Stimulated activated CD4-positive, alpha-beta T cell treated with anti-CD3 and anti-CD28 coated beads, Interleukin-15, amount 100 ng/mL, for 48 hours (primary cell): ENCODE results near the gene MRPL43.
A peak's percentile ranks its signal among the peaks of the same experiment; 100 is the strongest.
"Not testable (repeated sequence)": the region's sequence is repeated elsewhere in the genome, so short reads cannot be mapped to it uniquely, and the experiment has no call there.

ENCODE experiments used
- DNase-seq, 2 donors: peaks; one replicate each; pipeline ENCODE4 v3.0.0-alpha.2; 2020; ENCODE audit warnings: low read depth in 2 of 2

MRPL43 gene

DNA sequence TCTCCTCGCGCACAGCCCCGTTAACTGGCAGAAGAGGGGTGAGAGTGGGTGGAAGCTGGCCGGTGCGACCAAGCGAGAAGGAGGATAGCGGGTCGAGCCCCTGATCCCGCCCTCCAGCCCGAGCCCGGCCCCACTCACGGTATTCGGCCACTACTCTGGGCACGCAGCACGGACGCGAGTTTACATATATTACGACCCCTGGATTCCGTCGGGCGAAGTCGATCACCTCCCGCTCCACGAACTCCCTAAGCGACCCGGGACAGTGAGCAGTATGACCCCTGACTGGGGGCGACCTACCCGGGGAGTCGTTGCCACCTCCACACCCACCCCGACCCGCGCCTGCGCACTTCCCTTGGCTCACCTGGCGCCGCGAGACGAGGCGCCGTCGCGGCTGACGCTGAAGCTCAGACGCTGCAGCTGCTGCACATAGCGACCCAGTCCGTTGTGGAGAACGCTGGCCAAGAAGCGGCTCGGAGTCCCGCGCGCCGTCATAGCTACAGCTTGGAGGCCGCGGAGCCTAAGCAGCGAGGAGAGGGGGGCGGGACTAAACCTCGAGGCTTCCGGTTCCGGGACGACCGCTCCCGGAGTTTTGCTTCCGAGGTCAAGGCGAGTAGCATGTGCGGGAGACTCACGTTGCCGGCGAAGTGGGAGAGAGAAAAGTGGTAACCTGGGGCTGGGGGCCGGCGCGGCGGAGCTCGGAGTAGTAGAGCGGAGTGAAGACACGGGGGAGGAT, at the start of gene MRPL43, which contains the start of gene TWNK:
Gene MRPL43, minus strand, starts transcription at position 546 of the 733 bp plus-strand sequence. Its CDS starts 54 bp downstream, at position 492.
Gene TWNK, plus strand, starts transcription at position 592 of the 733 bp plus-strand sequence. CDS start 668 bp downstream, outside the sequence.
- peak; percentile 76 to 79 for DNase-seq

DNA sequence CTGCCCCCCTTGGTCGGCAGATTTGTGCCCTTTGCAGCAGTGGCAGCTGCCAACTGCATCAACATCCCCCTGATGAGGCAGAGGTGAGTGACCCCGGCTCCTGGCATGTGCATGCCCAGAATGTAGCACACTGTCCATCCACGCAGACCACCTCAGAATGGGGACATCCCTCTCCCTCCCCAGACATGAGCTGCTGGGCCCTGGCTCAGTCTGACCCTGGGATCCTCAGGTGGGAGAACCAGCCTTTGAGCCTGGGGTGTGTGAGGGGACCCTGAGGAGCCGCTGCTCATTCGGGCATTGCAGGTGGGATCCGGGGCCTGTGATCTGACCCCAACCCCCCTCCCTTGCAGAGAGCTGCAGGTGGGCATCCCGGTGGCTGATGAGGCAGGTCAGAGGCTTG, 49.4 kb upstream of the MRPL43 start:
- no peak for DNase-seq

DNA sequence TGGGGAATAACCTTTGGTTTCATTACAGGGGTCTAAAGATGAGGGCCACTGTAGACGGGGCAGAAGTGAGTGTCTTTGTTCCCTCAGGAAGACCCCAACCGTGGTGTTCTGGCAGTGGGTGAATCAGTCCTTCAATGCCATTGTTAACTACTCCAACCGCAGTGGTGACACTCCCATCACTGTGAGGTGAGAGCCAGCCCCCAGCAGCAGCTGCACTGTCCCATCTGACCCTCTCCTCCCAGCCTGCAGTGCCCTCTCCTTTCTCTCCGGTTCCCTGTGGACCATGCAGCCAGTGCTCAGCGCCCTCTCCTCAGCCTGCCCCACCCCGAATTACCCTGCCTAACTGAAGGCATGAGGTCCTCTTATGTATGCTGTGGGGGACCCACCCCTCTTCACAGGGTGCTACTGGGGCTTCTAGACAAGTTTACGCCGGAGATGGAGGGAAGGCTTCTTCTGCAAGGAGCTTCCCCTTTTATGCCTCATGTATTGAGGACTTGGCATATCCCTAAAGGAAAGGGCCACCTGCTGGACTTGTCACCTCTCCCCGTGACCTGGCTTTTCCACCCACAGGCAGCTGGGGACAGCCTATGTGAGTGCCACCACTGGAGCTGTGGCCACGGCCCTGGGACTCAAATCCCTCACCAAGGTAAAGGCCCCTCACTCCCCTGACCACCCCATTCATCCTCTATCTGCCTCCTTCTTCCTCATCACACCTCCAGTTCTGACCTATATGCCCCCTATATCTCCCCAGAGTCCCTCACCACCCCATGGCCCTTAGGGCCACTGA, 48.8 kb upstream of the MRPL43 start:
- DNase-seq = no peak

DNA sequence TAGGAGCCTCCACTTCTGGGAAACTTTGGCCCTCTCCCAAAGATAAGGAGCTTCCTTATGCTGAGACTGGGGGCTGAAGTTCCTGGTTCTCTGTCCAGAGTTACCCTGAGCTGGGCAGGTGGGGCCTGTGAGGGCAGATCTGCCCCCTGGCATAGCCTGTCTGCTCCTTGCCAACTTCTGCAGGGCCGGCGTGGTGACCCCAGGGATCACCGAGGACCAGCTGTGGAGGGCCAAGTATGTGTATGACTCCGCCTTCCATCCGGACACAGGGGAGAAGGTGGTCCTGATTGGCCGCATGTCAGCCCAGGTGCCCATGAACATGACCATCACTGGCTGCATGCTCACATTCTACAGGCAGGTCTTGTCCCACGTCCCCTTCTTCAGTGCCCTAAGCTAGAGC, 48.0 kb upstream of the MRPL43 start:
- DNase-seq = no peak

DNA sequence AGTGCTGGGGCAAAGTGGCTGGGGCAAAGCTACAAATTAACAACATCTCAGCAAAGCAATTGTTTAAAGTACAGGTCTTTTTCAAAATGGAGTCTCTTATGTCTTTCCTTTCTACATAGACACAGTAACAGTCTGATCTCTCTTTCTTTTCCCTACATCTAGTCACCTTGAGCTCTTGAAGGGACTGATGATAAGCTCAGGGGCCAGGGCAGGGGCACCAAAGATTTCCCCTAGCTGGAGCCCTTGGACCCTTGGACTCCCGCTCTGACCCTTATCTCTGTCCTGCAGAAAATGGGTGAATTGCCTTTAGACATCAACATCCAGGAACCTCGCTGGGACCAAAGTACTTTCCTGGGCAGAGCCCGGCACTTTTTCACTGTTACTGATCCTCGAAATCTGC, 47.1 kb upstream of the MRPL43 start:
- not testable (repeated sequence) for DNase-seq

DNA sequence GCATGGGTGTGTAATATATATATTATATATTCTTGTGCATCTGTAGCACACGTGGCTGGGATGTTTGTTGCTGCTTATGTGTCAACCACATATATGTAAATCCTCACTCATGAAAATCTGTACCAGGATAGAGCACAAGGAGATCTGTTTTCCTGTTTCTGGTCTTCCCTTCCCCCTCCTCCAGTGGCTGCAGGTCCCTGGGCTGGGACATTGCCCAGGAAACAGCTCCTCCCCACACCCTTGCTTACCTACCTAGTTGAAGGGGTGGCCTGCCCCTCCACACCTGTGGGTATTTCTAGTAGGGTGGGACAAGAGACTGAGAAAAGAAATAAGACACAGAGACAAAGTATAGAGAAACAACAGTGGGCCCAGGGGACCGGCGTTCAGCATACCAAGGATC, 46.0 kb upstream of the MRPL43 start:
- DNase-seq = no peak

DNA sequence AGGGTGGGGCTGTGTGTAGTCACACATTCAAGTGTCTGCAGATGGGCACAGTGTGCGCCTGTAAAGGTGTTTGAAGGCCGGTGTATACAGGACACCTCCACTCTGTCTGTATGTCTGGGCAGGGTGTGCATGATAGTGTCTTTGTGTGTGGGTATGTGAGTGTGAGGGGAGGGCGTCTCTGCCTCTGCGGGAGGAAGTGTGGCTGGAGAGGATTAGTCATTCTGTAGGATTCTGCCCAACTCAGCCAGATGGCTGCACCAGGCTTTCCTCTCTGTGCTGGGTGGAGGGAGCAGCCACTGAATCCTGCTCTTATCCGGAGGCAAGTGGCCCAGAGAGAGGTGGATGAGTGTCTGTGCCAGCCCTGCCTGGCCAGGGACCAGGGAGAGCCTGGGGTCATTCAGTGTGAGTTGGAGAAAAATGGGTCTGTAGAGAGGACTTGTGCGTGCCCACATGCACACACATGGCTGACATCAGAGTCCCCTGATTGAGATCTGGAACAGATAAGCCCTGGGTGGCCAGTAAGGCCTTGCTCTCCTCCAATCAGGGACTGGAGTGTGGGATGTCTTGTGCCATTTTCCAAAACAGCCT, 45.4 kb upstream of the MRPL43 start:
- peak; percentile 25 to 35 for DNase-seq

DNA sequence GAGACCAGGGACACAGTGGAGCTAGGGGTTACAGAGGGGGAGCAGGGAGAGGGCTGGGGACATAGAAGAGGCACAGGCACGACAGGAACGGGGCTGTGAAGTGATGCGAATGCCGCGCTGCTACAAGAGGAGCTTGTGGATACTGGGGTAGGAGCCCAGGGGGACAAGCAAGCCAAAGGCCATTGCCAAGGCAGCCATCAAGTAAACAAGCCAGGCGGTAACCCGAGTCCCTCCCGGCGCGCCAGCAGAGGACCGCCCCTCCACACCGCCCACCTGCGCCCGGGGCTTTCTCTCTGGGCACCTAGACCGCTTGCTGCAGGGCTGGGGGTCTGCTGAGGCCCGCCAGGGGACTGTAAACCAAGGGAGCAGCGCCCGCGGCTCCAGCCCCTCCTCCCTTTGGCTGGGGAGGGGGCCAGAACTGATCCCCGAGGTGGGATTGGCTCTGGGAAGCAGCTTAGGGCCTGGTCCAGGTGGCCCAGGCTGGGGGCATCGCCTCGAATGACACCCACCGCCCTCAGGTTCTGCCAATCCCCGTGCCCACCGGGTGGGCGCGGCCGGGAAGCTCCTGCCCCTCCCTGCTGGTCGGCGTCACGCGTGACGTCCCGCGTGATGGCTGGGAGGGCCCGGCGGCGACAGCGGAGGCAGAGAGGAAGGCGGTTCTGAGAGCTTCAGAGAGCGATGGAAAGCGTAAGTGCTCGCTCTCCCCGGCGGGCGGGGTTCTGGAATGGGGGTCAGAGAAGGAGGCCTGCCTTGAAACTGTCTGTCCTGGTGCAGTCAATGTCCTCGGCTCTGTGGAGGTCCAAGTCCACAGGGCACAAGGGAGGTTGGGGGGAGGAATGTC, 44.7 kb upstream of the MRPL43 start:
- DNase-seq = peak; percentile 52 to 67

DNA sequence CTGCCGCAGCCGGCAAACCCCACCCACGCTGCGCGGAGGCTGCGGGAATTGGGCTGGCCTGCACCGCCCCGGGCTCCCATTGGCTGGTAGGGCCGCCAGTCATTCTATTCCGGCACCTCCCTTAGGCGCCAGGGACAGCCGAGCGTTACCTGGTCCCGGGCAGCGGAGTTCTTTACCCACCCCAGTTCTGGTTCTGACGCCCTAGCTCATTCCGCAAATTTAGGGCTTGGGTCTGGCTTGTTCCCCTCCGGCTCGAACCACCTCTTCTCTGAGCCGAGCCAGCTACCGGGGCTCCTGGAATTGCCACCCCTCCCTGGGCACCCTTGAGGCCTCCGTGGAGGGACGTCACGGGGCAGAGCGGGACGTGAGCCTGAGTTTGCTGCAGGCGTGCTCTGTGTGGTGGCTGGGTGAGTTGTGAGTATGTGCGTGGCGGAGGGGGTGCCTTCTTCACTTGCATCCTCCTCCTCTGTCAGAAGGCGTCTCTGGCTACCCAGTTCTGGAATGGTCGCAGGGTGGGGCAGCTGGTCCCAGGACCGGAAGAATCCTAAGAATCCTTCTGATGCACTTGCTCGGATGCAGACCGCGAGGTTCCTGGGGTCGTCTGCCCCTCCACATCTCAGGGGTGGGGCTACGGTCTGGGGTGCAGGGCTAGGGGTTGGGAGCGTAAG, 44.0 kb upstream of the MRPL43 start, which contains the start of the genes PDZD7 and SFXN3:
Gene PDZD7, minus strand, starts transcription at position 2 of the 668 bp plus-strand sequence. CDS start 910 bp downstream, outside the sequence.
Gene SFXN3, plus strand, starts transcription at position 107 of the 668 bp plus-strand sequence. CDS start 3,461 bp downstream, outside the sequence.
- peak; percentile 91 to 97 for DNase-seq

DNA sequence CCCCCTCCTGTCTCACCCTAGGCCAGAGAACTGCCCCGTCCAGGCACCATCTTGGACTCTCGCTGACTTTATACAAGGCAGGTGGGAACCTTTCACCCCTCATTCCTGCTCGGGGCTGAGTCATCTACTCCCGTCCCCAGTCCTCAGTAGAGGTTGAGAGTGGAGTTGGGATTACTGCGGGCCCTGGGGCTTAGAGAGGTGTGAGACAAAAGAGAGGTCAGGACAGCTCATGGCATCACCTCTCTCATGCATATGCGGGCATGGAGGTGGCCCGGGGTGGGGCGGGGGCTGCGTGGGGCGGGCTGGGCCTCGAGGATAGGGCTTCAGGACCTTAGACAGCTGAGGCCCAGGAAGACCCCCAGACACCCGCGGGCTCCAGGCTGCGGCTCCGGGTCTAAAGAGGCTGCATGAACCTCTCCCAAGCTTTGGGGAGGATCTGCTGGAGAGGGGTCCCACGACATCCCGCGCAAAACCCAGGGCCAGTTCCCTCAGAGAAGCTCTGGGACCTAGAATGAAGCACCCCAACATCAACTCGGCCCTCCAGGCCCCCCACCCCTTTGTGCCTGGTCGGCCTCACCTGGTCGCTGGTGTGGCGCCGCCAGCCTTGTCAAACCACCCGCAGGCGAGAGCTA, 43.3 kb upstream of the MRPL43 start:
- DNase-seq = no peak

DNA sequence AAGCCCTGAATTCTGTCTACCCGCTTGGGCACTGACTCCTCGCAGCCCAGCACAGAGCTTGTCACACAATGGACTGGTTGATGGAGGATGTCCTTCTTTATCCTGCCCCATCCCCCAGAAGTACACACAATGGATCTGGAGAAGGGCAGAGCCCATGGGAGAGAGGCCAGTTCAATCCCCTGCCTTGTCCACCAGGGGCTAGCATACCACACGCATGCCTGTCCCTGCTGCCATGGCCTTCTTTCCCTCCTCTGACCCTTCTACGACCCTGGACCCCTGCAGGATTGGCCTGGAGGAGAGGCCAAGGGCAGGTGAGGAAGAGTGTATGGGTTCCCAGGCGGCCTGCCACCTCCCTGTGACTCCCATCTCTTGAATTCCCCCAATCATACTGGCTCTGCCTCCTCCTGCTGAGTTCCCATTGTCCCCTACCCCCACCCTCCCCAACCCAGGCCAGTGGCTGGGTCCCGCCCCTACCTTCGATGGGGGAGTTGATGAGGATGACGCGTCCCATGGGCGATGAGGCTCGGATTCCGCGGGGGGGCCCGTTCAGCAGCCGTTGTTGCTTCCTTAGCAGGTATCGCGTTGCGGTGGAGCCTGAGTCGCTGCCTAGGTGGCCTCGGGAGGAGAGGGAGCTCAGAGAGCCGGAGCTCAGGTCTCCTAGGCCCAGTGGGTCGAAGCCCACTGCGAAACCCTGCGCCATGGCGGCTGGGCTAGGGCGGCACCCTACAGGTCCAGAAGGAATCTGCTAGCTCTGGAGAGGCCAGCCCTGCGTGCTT, 42.4 kb upstream of the MRPL43 start:
- no peak for DNase-seq

DNA sequence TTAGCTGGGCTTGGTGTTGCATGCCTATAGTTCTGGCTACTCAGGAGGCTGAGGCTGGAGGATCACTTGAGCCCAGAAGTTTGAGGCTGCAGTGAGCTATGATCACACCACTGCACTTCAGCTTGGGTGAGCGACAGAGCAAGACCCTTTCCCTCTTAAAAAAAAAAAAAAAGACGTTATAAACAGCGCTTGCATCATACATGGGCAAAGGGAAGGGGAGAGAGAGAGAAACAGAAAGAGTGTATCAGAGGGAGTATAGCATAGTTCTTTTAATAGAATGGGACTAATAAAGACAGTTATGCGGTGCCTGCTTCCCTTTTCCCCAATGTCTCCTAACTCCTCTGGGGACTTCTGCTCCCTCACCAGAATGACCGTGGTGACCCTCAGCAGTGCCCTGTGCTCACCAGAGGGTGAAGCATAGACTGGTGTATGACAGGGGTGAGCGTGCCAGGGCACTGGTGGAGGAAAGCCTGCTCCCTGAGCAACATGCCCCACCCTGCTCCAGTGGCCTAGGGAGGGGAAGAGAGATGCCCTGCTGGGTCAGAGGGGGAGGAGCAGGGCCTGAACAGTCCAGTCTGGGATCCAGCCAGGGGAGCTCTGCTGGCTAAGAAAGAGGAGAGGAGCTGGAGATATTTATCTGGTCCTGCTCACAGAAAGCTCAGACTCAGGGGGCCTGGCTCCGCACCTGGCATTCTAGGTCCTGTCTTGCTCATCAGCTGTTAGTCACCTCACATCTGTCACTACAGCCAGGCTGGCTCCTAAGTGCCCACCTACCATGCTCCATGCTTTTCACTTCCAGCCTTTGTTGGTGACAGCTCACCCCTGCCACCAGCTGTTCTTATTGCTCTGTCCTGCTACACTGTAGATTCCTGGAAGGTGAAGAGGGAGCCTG, 41.4 kb upstream of the MRPL43 start:
- no peak for DNase-seq

DNA sequence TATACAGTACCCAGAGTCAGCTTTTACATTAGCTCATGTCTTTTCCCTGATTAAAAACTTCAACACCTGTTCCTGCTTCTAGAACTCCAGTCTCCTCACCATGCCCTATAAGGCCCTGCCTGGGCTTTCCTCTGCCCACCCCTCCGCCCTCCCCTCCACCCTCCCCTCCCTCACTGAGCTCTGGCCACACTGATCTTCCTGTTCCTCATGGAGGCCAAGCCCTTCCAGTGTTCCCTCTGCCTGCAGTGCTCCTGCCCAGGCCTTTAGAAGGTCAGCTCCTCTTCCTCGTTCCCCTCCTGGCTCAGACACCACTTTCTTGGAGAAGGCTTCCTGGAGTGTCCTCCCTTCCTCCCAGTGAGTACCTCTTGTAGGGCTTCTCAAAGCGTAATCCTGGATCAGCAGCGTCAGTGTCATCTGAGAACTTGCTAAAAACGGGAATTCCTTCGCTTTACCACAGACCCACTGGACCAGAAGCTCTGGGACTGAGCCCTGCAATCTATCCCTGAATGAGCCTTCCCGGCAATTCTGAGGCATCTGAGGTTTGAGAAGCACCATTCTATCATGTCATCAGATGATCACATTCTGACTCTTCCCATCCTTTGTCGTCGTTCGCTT, 39.9 kb upstream of the MRPL43 start:
- no peak for DNase-seq

DNA sequence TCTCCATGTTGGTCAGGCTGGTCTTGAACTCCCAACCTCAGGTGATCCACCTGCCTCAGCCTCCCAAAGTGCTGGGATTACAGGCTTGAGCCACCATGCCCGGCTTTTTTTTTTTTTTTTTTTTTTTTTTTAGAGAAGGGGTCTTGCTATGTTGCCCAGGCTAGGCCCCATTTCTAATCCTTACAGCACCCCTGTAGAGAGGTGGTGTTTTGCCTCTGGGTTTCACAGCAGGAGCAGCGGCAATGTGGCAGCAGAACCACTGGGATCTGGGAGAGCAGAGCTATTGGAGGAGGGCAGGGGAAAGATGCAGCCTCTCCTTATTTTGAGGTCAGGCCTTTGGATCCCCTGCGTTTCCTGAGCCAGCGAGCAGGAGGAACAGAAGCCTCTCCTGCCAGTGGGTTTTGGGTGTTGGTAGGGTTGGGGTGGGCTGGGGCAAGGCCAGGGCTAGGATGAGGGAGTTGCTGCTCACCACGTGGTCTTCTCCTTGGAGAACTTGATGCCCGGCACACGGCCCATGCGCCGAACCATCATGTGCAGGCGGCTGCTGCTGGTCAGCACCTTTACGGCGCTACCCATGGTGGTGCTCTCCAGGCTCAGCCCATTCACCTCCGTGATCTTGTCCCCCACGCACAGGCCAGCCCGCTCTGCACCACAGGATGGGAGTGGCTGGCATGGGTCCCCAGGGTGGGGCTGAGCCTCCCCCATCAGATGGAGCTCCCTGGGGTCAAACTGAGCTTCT, 35.8 kb upstream of the MRPL43 start:
- no peak for DNase-seq

DNA sequence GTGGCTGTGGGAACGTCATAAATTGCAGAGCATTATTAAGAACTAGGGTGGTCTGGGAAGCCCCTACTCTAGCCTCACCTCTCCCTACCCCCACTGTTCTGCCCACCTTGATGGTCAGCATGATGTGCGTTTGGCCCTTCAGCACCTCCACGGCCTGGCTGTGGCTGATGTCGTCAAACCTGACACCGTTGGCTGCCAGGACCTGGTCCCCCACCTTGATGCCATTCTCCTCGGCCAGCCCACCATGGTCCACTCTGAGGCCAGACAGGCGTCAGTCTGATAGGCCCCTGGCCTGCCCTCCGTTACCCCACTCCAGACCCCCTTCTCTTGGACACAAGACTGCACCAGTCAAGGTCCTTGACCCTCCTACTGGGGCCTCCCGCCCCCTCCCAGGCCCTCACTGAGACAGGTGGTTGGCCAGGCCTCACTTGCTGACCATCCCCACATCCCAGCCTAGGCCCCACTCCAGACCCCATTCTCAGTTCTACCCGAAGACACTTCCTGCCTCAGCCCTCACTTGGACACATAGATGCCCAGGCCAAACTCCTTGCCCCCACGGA, 34.5 kb upstream of the MRPL43 start:
- DNase-seq = no peak

DNA sequence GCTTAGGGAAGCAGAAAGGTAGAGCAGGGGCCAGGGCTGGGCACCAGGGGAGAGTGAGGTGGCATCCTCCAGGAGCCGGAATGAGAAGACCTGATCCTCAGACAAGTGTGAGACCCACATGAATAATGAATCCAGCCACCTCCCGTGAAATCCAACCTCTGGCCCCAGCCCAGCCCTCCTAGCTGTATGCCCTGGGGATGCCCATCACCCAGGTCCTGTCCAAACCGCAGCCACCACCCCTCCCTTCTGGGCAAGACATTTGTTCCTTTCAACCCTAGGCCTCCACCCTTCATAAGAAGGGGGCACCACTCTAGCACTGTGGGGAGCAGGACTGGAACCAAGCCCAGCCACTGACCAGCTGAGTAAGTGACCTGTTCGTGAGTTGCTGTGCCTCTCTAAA, 33.9 kb upstream of the MRPL43 start:
- no peak for DNase-seq
